ENCODE data around the gene AMH. TPM values are rescaled to one million over a fixed set of nuclear protein-coding genes. Genes with fewer than 3 reads are reported as not detected.
"Not testable (repeated sequence)": the region's sequence is repeated elsewhere in the genome, so short reads cannot be mapped to it uniquely, and the experiment has no call there.

AMH gene
- polyA plus RNA-seq, 6 donors from 2014 or later = not detected

DNA sequence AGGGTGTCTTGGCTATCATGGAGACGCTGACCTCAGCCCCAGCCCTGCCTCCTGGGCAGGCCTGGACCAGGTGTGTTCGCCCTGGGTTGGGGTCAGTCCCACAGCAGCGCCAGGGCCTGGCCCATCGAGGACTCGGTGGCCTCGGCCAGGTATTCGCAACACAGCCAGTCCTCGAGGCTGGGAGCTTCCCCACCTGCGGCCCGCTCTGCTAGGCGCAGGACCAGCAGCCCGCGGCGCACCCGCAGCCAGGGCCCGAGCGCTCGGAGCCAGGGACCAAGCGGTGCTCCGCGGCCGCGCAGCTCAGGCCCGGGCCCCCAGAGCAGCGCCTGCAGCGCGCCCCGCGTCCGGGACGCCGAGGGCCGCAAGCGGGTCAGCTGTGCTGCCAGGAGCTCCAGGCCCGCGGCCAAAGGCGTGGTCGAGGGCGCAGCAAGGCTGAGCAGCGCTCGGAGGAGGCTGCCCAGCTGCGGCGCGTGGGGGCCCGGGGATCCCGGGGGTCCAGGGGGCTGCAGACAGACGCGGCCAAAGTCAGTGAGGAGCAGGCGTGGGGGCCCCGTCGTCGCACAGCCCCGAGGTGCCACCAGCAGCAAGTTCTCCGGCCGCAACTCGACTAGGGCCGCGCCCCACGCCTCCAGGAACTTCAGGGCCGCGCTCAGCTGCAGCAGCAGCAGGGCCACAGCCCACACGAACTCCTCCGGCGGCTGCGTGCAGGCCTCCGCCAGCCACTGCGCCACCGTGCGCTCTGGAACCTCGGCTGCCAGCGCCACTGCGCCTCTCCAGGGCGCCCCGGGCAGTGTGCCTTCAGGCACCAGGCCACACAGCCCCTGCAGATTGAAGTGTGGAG lies 26.7 kb downstream of the AMH start:
- Mint-ChIP-seq H3K4me1 (peaks cover 30 to 44% (median 39%) of the 10 kb centered on the region in 3 donors), H3K36me3 (peaks cover 0 to 17% of the 10 kb centered on the region in 2 donors), H3K27ac (peak overlapping the region in 2 of 6 donors; percentile 24 to 97), H3K4me3 (no peak overlapping the region), H3K9me3 (no peaks in the 10 kb centered on the region), H3K27me3 (no peaks in the 10 kb centered on the region)
- DNase-seq (no peak), ATAC-seq (ENCODE audit: low read depth in 2 of 2) (no peak)

DNA sequence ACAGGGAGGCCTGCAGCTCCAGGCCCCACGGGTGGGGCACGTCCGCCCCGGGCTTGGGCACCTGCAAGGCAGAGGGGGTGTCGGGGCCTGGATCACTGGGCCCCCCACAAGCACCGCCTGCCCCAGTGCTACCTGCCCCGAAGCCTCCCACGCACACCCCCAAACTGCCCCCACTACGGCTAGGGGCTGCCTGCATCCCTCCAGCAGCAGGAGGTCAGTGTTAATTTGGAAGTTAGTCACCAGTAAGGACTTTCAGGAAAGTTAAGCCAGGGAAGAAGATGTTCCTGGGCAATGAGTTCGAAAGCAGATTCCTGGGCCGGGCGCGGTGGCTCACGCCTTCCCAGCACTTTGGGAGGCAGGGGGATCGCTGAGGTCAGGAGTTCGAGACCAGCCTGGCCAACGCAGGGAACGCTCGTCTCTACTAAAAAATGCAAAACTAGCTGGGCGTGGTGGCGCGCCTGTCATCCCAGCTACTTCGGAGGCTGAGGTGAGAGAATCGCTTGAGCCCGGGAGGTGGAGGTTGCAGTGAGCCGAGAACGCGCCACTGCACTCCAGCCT lies 27.4 kb downstream of the AMH start:
- Mint-ChIP-seq H3K27ac (peak overlapping the region in 4 of 6 donors; percentile 24 to 71 (median 44)), H3K36me3 (peaks cover 0 to 15% of the 10 kb centered on the region in 2 donors)

DNA sequence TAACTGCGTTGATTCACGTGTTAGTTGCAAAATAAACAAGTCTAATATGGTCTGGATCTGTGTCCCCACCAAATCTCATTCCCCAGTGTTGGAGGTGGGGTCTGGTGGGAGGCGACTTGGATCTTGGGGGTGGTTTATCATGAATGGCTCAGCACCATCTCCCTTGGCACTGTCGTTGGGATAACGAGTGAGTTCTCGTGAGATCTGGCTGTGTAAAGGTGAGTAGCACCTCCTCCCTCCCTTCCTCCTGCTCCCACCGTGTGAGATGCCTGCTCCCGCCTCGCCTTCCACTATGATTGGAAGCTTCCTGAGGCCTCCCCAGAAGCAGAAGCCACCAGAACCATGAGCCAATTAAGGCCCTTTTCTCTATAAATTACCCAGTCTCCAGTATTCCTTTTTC lies 28.0 kb downstream of the AMH start:
- Mint-ChIP-seq H3K27ac (peak overlapping the region in 4 of 6 donors; percentile 41 to 84 (median 56)), H3K4me3 (peak overlapping the region in 3 of 8 donors; percentile 45 to 72 (median 57))

More for the DNA sequence above, 27.4 kb downstream of the AMH start:
- no peaks in the 10 kb centered on the region for H3K9me3 Mint-ChIP-seq
- no peak overlapping the region for H3K4me3 Mint-ChIP-seq
- ATAC-seq (ENCODE audit: low read depth in 2 of 2) (no peak), DNase-seq (no peak)
- no peaks in the 10 kb centered on the region for H3K27me3 Mint-ChIP-seq
- peaks cover 25 to 41% (median 37%) of the 10 kb centered on the region in 3 donors for H3K4me1 Mint-ChIP-seq

DNA sequence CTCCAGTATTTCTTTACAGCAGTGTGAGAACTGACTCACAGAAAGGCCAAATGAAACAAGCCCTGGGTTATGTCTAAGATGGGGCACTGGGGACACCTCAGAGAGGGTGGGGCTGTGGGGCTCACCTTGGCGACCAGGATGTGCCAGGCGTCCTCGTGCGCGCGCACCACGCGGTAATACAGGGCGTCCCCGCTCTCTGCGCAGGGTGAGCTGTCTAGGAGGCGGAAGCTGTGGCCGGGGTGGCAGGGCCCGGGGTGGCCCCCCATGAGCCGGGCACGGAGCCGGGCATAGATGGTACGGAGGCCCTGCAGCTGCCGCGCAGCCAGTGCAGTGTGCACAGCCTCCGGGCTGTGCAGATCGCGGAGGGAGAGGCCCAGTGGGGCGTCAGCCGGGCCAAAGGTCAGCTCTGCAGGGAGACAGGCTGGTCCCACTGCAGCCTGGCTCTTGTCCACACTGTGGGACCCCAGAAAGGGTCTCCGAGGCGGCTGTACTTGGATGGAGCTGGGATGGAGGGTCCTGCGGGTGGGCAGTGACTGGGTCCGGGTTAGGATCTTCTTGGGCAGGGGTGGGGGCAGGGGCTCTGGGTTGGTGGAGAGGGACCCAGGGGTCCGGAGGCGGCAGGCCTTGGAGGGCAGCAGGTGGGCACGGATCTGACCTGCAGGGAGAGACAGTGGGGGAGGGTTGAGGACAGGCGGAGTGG lies 29.5 kb downstream of the AMH start:
- Mint-ChIP-seq H3K9me3 (no peaks in the 10 kb centered on the region), H3K36me3 (peaks cover 0 to 7% of the 10 kb centered on the region in 2 donors), H3K27me3 (no peaks in the 10 kb centered on the region), H3K4me1 (peaks cover 23 to 42% (median 40%) of the 10 kb centered on the region in 3 donors), H3K27ac (peak overlapping the region in 3 of 6 donors; percentile 51 to 79 (median 57)), H3K4me3 (peak overlapping the region in 1 of 8 donors; percentile 10)
- ATAC-seq (ENCODE audit: low read depth in 2 of 2) = no peak
- DNase-seq = no peak

More for the DNA sequence above, 28.0 kb downstream of the AMH start:
- no peak for ATAC-seq (ENCODE audit: low read depth in 2 of 2)
- DNase-seq = no peak
- peaks cover 0 to 10% of the 10 kb centered on the region in 2 donors for H3K36me3 Mint-ChIP-seq
- H3K4me1 Mint-ChIP-seq = peaks cover 24 to 42% (median 39%) of the 10 kb centered on the region in 3 donors
- no peaks in the 10 kb centered on the region for H3K27me3 Mint-ChIP-seq
- no peaks in the 10 kb centered on the region for H3K9me3 Mint-ChIP-seq

DNA sequence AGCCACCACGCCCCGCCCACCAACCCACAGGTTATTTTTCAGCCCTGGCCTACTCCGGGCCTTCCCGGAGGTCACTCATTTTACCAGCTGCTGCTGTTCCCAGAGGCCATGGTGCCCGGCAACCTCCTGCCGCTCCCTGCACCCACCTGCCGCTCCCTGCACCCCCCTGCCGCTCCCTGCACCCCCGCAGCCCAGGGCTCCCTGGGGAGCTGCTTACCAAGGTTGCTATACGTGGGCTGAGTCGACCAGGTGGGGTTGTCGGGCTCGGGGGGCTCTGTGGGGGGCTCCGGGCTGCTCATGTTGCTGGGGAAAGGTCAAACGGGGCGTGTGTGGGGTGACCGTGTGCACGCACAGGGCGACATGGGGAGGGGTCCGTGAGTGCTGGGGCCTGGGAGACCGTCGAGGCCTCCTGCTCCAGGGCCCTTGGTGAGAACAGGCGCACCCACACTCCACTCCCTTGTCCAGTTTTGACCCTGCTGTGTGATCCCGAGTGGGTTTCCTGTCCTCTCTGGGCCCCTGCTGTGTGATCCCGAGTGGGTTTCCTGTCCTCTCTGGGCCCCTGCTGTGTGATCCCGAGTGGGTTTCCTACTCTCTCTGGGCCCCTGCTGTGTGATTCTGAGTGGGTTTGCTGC lies 31.6 kb downstream of the AMH start:
- Mint-ChIP-seq H3K4me3 (peak overlapping the region in 2 of 8 donors; percentile 32 to 40), H3K4me1 (peaks cover 11 to 30% (median 28%) of the 10 kb centered on the region in 3 donors), H3K36me3 (no peaks in the 10 kb centered on the region), H3K27ac (peak overlapping the region in 1 of 6 donors; percentile 30), H3K27me3 (no peaks in the 10 kb centered on the region), H3K9me3 (no peaks in the 10 kb centered on the region)
- ATAC-seq (ENCODE audit: low read depth in 2 of 2) (no peak), DNase-seq (no peak)

DNA sequence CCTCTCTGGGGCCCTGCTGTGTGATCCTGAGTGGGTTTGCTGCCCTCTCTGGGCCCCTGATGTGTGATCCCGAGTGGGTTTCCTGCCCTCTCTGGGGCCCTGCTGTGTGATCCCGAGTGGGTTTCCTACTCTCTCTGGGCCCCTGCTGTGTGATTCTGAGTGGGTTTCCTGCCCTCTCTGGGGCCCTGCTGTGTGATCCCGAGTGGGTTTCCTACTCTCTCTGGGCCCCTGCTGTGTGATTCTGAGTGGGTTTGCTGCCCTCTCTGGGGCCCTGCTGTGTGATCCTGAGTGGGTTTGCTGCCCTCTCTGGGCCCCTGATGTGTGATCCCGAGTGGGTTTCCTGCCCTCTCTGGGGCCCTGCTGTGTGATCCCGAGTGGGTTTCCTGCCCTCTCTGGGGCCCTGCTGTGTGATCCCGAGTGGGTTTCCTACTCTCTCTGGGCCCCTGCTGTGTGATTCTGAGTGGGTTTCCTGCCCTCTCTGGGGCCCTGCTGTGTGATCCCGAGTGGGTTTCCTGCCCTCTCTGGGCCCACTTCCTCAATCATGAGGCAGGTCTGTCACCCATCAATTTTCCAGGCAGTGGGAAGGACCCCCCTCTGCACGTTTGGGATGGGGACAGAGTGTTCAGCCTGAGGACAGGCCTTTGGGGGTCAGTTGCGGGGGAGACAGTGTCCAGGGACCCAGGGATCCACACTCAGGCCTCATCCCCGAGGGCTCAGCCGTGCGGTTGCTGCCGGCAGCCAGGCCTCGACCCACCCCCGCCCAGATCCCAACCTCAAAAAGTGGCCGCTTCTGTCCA lies 32.3 kb downstream of the AMH start:
- Mint-ChIP-seq H3K4me3 (peak overlapping the region; percentile 53 to 90 (median 78)), H3K4me1 (peaks cover 13 to 32% (median 31%) of the 10 kb centered on the region in 3 donors), H3K27ac (peak overlapping the region in 4 of 6 donors; percentile 57 to 91 (median 84))
- DNase-seq, H3K9me3 Mint-ChIP-seq, H3K27me3 Mint-ChIP-seq, H3K36me3 Mint-ChIP-seq: not testable (repeated sequence)
- peak in 1 of 2 donors; percentile 12 for ATAC-seq (ENCODE audit: low read depth in 2 of 2)

DNA sequence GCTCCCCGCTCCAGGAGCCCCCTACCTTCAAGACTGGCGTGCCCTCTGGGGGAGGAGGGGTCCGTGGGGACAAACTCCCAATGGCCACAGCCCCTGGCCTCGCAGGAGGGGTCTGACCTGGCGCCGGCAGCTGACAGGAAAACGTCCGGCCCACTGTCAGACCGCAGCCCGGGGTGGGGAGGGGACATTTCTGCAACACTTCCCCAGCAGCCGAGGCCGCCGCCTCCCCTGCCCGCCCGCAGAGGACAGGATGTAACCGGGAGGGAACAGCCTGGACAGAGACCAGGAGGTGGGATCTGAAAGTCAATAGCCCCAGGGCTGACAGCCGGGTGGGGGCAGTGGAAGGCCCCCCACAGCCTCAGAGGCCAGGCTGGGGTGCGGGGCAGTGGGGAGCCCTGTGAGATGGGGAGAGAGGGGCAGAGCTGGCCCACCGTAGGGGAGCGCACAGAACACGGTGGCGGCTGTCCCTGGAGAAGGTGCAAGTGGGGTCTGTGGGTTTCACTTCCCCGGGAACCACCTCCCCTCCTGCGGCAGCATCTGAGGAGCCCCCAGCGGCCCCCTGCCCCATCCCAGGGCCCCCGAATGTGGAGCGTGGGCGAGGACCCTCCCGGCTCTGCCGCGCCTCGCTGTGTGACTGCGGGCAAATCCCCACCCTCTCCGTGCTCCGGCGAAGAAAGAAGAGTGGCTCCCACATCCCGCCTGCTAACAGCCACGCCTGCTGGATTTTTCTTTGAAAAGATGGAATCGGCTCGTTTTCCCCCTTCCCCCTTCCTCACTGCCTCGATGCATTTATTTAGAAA lies 33.1 kb downstream of the AMH start, which contains the start of gene PEAK3:
Gene PEAK3 (minus strand): TSS at position 114 of the 800 bp plus-strand sequence. CDS start 1,244 bp downstream, outside the sequence.
- ATAC-seq (ENCODE audit: low read depth in 2 of 2) (peak; percentile 62 to 66), DNase-seq (peak; percentile 66)
- peak within 1 kb of the TSS; percentile 68 to 90 (median 82) for H3K4me3 Mint-ChIP-seq
- H3K36me3 Mint-ChIP-seq = no peaks in the 10 kb centered on the region
- peak within 1 kb of the TSS; percentile 57 to 91 (median 78) for H3K27ac Mint-ChIP-seq
- peaks cover 16 to 33% (median 31%) of the 10 kb centered on the region in 3 donors for H3K4me1 Mint-ChIP-seq
- H3K27me3 Mint-ChIP-seq = no peaks in the 10 kb centered on the region
- H3K9me3 Mint-ChIP-seq = no peaks in the 10 kb centered on the region

DNA sequence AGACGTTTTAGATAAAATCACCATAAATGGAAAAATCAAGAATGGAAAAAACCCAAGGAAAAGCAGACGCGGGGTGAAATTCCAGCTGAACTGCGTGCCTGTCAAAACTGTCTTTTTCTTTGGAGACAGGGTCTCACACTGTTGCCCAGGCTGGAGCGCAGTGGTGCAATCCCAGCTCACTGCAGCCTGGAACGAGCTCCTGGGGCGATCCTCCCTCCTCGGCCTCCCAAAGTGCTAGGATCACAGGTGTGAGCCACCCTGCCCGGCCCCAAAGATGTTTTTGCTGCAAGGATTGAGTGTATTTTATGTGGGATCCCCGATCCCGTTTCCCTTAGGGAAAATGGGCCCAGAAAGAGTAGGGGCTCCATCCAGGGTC lies 33.7 kb downstream of the AMH start:
- DNase-seq = no peak
- Mint-ChIP-seq H3K27ac (peak overlapping the region in 4 of 6 donors; percentile 61 to 89 (median 78)), H3K9me3 (no peaks in the 10 kb centered on the region), H3K4me1 (peaks cover 20 to 38% (median 35%) of the 10 kb centered on the region in 3 donors), H3K36me3 (no peaks in the 10 kb centered on the region), H3K4me3 (peak overlapping the region; percentile 66 to 87 (median 81)), H3K27me3 (no peaks in the 10 kb centered on the region)
- ATAC-seq (ENCODE audit: low read depth in 2 of 2) = no peak

DNA sequence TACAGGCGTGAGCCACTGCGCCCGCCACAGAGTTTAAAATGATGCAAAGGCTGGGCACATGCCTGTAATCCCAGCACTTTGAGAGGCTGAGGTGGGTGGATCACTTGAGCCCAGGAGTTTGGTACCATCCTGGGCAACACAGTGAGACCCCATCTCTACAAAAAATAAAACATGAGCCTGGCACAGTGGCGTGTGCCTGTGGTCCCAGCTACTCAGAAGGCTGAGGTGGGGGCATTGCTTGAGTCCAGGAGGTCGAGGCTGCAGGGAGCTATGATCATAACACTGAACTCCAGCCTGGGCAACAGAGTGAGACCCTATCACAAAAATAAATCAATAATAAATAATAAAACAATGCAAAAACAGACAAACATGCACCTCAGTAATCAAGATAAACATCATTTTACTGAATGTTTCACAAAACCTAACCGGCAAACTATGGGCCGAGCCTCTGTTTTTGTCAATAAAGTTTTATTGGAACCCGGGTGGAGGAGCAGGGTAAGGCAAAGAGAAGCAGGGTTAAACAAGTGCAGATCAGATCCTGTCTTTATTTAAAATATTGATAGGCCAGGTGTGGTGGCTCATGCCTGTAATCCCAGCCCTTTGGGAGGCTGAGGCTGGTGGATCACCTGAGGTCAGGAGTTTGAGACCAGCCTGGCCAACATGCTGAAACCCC lies 34.8 kb downstream of the AMH start:
- DNase-seq = no peak
- H3K27ac Mint-ChIP-seq = peak overlapping the region in 1 of 6 donors; percentile 26
- ATAC-seq (ENCODE audit: low read depth in 2 of 2) = no peak
- H3K4me3 Mint-ChIP-seq = peak overlapping the region in 1 of 8 donors; percentile 58
- no peaks in the 10 kb centered on the region for H3K36me3 Mint-ChIP-seq
- H3K4me1 Mint-ChIP-seq = peaks cover 32 to 46% (median 45%) of the 10 kb centered on the region in 3 donors
- H3K9me3 Mint-ChIP-seq = no peaks in the 10 kb centered on the region
- no peaks in the 10 kb centered on the region for H3K27me3 Mint-ChIP-seq

DNA sequence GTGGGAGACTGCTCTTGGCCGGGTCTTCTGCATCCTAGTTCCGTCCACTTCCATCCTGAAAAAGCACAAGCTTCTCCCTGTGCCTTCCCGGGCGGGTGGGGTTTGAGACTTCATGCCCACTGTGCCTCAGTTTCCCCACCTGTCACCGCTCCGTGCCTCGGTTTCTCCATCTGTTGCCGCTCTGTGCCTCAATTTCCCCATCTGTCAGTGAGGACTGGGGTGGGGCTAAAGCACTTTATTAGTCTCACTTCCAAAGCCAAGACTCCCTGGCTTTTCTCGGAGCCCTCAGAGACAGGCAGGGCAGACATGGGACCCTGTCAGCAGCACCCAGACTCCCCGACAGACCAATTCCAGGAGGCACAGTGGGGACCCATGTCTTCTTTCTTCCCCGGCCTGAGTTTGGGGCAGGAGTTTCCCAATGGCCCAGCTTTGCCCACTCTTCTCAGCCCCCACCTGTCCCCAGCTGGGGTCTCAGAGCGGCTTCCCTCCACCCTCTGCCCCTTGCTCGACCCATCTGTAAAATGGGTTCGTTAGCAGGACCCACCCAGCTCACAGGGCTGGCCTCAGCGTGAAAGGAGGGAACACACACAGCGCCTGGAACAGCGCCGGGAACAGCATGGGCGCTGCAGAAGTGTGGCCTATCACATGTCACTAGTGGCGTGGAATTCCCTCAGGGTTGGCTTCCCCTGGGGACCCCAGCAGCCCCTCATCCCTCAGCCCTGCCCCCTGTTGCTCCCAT lies 37.4 kb downstream of the AMH start:
- Mint-ChIP-seq H3K27me3 (no peaks in the 10 kb centered on the region), H3K4me3 (no peak overlapping the region), H3K36me3 (no peaks in the 10 kb centered on the region), H3K27ac (peak overlapping the region in 4 of 6 donors; percentile 53 to 96 (median 74)), H3K4me1 (peaks cover 41 to 54% (median 46%) of the 10 kb centered on the region in 3 donors), H3K9me3 (no peaks in the 10 kb centered on the region)
- no peak for DNase-seq
- ATAC-seq (ENCODE audit: low read depth in 2 of 2) = no peak

All from naive B cell (primary cell).